NOMO-1 treated with dmso at 0.1 percent for 144 hours (cell line): Measurements from ENCODE around the gene TTLL10.

Experiments used
- DNase-seq: peaks from one replicate; lab custom pipeline; 2025; ENCODE audit not compliant: unreplicated experiment; lab: John Stamatoyannopoulos, UW

TTLL10 gene

GRCh38 chr1:1204425-1204920 lies 30.8 kb downstream of the TTLL10 start:
- DNase-seq: no peak

GRCh38 chr1:1204998-1205768 lies 31.5 kb downstream of the TTLL10 start:
- no peak for DNase-seq

DNA sequence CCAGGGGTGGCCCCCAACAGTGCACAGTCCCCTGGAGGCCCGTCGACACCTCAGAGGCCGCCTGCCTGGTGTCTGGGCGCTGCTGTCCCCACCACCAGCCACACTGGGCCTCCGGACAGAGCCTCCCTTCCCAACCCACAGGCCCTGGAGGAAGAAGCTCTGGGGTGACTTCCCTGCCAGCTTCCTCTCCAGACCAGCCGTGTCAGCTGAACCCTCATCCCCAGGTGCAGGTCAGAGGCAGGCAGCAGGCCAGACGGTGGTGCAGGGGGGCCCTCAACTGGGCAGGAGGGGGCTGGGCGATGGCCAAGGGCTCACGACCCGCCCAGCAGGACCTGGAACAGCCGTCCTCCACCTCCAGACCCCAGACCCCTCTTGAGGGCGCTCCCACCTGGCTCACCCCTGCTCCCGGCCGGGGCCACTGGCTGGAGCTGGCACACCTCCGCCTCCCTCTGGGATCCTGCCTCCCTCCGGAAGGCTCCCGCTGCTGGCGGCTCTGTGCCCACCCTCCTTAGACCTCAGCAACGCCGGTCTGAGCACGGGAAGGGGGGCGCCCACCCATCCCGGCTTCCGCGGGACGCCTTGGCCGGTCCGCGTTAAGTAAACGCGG lies 32.2 kb downstream of the TTLL10 start:
- DNase-seq: no peak

DNA sequence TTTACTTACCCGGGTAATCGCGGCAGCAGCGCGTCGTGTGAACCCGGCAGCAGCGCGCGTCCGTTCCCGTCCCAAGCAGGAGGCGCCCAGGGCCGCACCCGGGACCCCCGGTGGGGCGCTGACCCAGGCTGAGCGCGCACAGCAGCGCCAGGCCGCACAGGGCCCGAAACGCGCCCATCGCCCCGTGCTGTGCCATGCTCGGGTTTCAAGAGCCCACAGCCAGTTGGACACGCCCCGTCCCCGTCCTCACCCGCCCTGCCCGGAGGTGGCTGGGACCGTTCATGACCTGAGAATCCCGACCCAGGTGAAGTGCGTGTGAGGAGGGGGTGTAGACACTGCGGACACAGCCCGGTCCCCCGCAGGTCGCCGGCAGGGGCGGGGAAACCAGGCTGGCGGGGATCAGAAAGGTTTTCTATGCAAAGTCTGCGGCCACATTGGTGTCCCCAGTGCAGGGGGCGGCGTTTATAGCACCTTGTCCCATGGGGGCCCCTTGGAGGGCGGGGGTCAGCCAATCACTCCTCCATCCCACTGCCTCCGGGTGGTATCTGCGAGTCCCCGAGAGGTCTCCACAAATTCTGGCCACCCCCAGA lies 32.8 kb downstream of the TTLL10 start, which contains the start of gene TNFRSF18:
Gene TNFRSF18 (minus strand): TSS at position 217 of the 590 bp plus-strand sequence. CDS start 21 bp downstream, at position 196.
- DNase-seq: no peak

DNA sequence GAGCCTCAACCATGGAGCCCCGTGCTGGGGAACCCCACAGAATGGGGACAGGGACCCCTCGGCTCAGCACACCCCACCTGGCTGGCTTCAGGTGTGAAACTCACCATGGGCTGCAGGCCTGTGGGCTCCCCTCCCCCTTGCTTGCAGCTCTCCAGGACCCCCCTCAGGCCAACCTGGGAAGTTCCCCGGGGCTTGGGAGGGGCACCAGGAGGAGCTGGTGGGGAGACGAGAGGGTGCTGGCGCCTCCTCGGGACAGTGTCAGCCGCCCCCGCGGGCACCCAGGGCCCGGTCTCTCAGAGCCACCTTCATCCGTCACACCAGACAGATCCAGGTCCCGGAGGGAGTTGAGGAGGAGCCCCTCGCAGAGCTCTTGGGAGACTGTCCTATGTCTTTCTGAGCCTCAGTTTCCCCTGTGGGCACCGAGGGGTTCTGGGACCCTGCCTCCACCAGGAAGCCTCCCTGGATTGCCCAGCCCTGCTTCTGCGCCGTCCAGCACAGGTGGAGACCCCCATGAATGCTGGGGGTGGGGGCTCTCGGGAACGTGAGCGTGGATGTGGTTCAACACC lies 33.4 kb downstream of the TTLL10 start:
- DNase-seq: no peak

DNA sequence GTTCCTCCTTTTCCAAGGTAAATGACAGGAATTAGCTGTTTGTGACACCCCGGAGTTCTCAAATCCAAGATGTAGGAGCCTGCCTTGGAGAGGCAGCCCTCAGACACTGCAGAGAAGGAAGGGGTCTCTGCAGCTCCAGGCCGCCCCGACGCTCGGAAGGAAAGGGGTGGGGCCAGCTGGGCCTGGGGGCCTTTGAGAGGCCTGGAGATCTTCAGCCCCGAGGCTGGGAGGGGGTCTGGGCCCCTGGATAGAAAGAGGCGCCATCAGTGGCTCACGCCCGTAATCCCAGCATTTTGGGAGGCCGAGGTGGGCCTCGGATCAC lies 33.9 kb downstream of the TTLL10 start:
- no peak for DNase-seq

- peak; percentile 9 for DNase-seq
Measured at GRCh38 chr1:1208713-1209433, 35.2 kb downstream of the TTLL10 start.

DNA sequence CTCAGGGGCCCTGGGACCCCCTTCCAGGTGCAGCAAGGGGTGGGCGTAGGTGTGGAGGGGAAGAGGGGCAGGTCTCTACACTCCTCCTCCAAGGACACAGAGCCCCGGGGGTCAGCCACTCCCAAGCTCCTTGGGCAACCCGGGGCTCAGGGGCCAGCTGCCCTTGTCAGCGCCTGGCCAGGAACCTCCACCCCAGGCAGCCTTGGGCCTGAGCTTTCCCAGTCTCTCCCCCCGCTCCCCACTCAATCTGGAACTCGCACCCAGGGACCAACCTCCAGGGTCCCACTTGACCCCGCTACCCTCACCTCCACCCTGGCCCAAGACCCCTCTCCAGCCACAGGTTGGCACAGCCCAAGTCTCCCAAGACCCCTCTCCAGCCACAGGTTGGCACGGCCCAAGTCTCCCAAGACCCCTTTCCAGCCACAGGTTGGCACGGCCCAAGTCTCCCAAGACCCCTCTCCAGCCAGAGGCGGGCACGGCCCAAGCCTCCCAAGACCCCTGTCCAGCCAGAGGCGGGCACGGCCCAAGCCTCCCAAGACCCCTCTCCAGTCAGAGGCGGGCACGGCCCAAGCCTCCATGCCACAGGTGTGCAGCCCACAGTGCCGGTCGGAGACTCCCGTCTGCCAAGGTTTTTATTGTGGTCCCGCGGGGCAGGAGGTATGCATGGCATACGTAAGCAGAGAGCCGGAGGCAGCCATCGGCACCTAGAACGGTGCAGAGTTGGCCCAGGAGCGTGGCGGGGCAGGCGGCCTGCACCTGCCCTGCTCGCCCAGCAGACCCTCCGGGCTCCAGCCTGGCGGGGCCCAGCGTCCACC lies 37.3 kb downstream of the TTLL10 start:
- DNase-seq: no peak

DNA sequence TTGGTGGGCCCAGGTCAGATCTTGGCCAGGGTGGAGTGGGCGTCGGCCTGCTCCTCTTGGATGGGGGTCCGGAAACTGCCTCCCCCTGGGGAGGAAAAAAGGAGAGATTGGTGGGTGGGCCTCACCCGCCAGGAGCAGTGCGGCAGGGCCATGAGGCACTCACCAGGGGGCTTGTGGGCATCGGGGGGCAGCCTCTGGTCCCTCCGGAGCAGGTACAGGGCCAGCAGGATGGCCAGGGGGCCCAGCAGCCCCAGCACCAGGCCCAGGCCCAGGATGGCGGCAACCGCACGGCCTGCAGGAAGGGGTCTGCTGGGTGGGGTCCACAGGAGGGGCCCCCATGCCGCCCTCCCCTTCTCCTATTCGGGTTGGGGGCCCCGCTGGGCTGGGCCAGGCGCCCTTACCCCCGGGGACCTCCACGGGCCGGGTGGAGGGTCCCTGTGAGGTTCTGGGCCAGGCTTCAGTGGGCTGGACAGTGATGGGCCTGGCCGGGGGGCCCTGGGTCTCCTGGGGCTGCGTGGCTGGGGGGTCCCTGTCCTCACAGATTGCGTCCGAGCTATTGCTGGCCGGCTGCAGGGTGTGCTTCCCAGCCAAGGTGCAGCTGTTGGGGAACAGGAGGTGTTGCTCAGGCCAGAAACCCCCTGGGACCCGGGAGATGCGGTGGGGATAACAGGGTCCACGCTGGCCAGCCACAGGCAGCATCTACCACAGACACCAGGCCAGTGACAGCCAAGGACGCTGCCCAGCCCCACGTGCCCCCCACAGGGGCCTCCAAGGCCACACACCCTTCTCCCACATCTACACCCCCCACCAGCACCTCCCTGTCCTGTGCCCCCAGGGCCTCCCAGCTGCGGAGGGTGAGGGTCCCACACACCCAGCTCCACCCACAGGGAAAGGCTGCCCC lies 38.1 kb downstream of the TTLL10 start:
- DNase-seq: no peak

DNA sequence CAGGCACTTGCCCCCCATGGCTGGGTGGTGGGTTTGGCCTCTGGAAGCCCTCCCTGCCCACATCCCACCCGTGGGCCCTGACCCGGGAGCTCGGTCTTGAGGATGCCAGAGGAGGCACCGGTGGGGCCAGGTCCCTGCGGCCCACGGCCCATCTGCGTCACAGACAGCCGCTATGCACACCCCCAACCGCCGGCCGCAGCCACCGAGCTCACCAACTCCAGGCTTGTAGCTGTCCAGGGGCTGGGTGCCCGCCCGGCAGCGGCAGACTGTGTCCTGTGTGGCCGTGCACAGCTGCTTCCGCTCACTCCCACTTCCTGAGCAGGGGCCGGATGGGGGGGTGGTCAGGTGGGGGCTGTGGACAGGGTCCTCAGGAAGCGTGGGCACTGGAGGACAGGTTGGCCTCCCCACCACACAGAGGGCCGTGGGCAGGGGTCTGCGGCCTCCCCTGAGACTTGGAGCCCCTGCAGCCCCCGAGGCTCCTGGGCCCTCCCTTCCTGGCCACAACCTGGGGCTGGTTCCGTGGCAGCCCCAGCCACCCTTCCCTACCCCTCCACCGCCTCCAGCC lies 39.2 kb downstream of the TTLL10 start:
- DNase-seq: no peak

- DNase-seq: no peak
Measured at GRCh38 chr1:1213345-1214265, 39.9 kb downstream of the TTLL10 start, which contains the start of gene TNFRSF4. TNFRSF4 (minus strand) TSS chr1:1214153; CDS start chr1:1214127, 26 bp downstream.

DNA sequence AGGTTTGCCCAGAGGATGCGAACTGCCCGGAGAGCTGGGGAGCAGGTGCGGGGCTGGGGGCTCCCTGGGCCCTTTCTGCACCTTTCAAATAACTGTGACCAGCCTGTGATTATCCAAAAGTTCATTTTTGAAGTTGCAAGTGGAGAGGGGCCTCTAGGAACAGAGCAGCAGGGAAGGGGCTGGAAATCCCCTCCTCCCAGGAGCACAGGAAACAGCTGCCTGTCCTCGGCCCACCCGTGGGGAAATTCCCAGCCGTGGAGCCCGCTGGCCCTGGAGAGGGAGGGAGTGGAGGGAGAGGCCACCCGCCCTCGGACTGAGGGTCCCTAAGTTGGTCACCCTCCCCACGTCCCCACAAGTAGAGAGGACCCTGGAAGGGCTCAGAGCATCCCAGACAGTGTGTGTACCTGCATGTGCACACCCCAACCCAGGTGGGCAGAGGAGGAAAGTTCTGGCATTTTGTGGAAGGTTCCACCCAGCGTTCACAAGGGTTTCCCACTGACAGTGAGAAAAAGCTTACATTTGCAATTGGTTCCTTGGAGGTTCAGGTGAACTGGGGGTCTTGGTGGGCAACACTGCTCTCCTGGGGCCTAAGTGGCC lies 41.5 kb downstream of the TTLL10 start:
- no peak for DNase-seq

GRCh38 chr1:1215881-1216605 lies 42.4 kb downstream of the TTLL10 start:
- DNase-seq: no peak

DNA sequence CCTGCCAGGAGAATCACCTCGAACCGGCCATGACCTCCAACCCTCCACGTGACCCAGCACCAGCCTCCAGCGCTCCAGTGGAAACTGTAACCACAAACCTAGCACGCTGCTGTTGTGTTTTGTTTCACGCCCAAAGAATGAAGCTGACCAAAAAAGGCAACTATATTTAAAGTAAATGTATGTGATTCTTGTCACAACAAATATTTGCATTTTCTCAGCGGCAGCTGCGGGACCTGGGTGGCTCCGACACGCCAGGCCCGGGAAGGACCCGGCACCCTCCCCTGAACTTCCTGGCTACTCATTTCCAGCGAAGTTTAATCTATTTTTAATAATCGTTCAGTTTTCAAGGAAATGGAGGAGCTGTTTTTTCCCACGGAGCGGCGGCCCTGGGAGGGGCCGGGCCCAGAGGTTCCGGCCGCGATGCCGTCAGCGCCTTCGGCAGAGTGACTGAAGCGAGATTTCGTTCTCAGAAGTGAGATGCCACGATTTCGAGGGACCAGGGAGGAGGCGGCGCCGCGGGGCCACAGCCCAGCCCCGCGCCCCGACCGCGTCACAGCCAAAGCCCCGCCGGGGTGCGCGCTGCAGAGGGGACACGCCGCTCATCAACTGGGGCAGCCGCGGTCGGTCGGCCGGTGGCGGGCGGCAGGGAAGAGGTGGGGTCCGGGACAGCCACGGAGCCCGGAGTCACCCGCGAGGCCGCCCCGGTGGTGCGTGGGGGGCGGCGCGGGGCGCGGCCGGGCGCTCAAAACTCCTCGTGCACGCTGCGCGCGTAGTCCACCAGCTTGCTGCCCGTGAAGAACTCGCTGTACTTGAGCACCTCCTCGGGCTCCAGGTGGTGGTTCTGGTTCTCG lies 43.3 kb downstream of the TTLL10 start:
- DNase-seq: no peak

- DNase-seq: no peak
Measured at GRCh38 chr1:1217621-1218523, 44.2 kb downstream of the TTLL10 start.
